WI38 (cell line): ENCODE data around the gene ALPG.

Source experiments
- H3K4me3 ChIP-seq: 2 replicates; pipeline ENCODE4 v1.5.1; 2011; ENCODE audit warnings: low read depth, mild to moderate bottlenecking, control low read depth, low read length
- CTCF ChIP-seq: IDR thresholded peaks from 2 replicates; pipeline ENCODE4 v1.5.1; 2012; ENCODE audit warnings: low read depth, mild to moderate bottlenecking, control low read depth, low read length

ALPG gene

DNA sequence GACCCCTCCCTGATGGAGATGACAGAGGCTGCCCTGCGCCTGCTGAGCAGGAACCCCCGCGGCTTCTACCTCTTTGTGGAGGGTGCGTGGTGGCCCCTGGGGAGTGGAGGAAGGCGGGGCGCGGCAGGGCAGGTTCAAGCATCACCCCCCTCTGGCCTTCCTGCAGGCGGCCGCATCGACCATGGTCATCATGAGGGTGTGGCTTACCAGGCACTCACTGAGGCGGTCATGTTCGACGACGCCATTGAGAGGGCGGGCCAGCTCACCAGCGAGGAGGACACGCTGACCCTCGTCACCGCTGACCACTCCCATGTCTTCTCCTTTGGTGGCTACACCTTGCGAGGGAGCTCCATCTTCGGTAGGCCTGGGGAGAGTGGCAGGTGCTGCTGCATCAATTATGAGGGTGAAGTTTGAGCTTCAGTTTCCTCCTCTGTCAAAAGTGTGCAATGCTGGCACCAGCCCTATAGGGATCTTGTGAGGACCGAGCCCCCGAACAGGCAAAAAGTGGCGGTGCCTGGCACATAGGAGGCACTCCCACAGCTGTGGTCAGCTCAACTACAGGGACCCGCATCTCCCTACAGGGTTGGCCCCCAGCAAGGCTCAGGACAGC, 51.5 kb downstream of the ALPG start:
- no peak for TF ChIP-seq CTCF
- H3K4me3 ChIP-seq, result no peak overlapping the region

GRCh38 chr2:232458661-232459418, 52.2 kb downstream of the ALPG start:
- no peak for TF ChIP-seq CTCF
- H3K4me3 ChIP-seq, result no peak overlapping the region

- no peak for TF ChIP-seq CTCF
- no peak overlapping the region for H3K4me3 ChIP-seq
Observed at GRCh38 chr2:232459419-232460035, 52.9 kb downstream of the ALPG start.

DNA sequence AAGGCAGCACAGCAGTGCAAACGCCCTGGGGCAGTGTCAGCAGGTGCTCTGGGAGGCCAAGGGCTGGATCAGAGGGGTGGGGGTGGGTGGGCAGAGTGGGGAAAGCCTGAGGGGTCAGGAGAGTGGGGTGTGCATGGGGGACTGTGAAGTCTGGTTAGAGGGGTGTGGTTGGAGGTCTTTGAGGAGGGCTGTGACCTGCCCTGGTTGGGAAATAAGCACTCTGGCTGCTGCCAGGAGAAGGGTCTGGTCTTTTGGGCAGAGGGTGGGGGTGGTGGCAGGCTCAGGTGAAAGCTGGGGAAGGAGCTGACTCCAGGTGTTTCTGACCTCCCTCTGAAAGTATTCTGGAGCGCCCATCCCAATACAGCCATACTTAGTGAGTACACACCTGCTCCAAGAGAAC, 53.5 kb downstream of the ALPG start:
- no peak overlapping the region for H3K4me3 ChIP-seq
- TF ChIP-seq CTCF, result no peak
